HL-60/S4 treated with phorbol 12-myristate 13-acetate at 8.2 ng/mL for 4 days and 3 days (cell line): ENCODE data around the gene CEBPA.

Experiments used
- in situ Hi-C: fragments of 300-500 bp; cut with MboI; formaldehyde crosslinking; loops from 2 replicates; pipeline ENCODE4 v1.15.0; 2022; ENCODE audit warnings: low sequenced_read_pairs

Gene CEBPA

DNA sequence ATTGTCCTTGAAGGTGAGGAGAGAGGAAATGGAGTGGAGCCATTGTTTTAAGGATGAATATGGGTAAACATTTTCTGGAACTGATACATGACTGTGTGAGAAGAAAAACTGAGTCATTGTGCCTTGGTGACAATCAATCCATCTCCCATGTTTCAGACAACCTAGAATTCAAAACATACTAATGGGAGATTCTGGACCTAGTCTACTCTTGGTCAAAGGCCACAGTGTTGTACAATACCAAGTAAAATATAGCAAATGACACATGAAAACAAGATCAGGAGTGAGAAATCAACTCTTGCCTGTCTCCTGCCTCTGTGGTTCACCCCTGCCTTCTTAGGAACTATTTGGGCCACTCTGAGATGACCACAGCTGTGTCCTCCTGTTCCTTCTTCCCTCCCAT is 13.1 kb downstream of the CEBPA start:
- in situ Hi-C loops, result no loop called here

DNA sequence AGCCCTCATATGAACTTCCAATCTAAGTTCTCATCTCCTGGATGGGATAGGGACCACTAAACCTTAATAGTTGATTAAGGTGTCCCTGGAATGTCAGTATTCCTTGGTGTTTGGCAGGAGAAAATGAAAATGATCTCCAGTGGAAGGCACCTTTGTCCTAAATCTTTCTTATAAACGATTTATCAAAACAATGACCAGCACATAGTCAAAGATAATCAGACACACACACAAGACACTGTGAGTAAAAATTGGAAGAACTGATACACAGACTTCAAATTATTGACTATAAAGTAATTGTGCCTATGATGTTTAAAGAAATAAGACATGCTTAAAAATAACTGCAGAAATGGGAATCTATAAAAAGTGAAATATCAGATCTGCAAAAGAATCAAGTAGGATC is 13.7 kb downstream of the CEBPA start:
- in situ Hi-C loops, result no loop called here

DNA sequence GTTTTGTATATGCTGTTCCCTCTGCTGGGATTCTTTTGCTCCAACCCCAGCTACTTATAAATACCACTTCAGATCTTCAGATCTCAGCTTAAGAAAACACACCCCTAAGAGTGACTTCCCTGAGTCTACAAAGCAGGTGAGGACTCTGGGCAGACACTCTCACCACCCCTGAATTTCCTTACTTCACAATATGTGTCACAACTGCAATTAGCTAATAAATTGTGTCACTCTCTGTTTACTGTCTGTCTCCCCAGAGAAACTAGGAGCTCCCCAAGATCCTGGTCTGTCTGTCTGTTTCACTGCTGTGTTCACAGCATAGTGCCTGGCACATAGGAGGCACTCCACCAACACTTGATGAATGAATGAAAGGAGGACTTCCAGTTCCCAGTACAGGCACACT is 14.4 kb downstream of the CEBPA start:
- in situ Hi-C loops, result no loop called here

DNA sequence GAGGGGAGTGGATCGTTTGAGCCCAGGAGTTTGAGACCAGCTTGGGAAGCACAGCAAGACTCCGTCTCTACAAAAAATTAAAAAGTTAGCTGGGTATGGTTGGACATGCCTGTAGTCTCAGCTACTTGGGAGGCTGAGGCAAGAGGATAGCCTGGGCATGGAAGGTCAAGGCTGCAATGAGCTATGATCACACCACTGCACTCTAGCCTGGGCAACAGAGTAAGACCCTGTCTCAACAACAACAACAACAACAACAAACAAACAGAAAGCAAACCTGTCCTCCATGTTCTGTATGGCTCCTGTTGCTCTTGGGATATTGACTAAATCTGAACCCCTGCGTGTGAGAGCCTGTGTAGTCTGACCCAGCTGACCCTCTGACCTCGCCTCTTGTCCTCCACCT is 14.9 kb downstream of the CEBPA start:
- in situ Hi-C loops, result no loop called here

DNA sequence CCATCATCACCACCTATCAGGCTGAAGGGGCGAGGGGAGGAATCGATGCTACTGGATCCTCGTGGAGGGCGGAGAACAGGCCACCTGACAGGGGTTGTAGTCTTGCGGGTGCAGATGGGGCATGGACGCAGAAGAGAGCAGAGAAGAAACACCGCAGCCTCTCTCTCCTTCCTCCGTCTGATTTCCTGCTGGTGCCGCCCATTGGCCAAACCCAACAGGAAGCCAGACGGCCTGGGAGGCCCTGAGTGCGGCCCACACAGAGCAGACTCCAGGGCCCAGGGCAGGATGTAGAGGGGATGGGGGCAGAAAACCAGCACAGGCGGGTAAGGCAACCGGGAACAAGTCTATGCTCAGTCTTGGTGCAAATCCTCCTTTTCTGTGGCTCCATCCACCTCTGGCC is 15.4 kb downstream of the CEBPA start:
- in situ Hi-C loops, result no loop called here

DNA sequence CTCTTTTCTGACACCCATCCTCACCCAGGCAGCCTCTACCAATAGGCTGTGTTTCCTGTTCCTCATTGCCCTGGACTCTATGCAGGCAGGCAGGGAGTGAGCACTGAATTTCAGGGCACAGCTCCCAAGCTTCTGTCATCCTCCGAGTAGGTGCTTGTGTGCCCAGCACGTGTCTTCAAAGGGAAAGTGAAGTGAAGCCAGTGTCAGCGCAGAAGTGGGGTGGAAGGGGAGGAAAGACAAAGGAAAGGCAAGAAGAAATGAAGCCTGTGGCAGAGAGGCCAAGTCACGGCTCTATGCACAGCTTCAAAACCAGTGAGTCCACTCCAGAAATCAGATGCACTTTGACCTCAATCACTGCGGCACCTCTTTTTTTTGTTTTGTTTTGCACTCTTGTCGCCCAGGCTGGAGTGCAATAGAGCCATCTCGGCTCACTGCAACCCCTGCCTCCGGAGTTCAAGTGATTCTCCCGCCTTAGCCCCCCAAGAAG is 16.9 kb downstream of the CEBPA start:
- in situ Hi-C loops, result no loop called here

DNA sequence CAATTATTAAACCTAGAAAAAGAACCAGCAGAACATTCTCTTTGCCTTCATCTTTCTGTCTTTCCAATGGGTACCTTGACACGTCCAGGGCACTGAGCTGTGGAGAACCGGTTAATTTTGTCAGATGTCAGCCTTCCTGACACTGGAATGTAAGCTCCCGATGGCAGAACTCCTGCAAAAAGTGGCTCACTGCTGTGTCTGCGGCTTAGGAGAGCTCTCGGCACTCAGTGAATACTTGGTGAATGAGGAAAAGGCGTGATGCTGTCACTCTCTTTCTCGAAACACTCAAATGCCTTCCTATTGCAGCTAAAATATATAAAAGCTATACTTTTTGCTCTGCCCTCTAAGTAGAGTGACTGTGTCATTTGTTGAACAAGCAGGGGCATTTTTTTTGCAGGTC is 17.6 kb downstream of the CEBPA start:
- in situ Hi-C loops, result no loop called here

DNA sequence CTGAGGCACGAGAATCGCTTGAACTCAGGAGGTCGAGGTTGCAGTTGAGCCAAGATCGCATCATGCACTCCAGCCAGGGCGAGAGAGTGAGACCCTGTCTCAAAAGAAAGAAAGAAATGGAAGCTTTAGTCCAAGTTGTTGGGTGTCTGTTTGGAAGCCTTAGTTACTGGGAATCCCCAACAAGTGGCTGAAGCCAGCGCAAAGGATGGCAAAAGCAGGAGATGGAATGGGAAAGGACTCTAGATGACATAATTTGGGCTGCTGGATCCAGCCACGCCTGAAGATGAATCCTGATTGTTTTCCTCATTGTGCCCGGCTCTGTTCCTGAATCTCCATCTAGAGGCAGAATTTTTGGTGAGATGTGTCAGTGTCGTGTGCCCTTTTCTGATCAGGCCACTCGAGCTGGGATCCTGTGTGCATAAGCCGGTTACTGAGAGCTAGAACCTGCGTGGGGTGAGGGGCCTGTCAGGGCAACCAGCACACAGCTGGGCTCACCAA is 18.1 kb downstream of the CEBPA start:
- in situ Hi-C loops, result no loop called here

- in situ Hi-C loops, result no loop called here
These were observed 18.7 kb downstream of the CEBPA start for GRCh38 chr19:33283589-33283988.

DNA sequence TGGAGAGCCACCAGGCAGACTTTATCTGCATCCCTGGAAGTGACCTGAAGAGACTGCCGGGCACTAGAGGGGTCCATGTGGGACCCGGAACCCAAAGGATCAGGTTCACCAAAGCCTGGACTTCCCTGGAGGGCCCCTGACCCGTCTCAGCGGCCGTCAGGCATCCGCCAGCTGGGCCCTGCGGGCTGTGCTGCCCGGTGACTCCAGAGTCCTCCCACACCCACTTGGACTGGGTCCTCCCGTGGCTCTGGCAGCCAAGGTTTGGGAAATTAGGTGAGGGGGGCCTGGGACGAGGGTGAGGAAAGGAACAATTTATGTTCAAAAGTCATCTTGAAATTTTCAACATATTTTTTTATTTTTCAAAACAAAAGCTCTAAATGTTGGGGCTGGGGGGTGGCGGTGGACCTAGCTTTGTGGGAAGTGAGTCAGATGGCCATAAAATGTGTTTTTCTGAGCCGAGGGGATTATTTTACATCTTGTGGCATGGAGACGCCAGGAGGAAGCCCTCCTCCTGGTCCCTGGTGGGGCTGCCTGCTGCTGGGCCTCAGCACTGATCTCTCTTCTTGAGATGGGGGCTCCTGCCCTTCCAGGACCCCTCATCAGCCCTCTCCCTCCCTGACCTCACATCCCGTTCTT is 20.2 kb downstream of the CEBPA start:
- in situ Hi-C loops, result no loop called here

DNA sequence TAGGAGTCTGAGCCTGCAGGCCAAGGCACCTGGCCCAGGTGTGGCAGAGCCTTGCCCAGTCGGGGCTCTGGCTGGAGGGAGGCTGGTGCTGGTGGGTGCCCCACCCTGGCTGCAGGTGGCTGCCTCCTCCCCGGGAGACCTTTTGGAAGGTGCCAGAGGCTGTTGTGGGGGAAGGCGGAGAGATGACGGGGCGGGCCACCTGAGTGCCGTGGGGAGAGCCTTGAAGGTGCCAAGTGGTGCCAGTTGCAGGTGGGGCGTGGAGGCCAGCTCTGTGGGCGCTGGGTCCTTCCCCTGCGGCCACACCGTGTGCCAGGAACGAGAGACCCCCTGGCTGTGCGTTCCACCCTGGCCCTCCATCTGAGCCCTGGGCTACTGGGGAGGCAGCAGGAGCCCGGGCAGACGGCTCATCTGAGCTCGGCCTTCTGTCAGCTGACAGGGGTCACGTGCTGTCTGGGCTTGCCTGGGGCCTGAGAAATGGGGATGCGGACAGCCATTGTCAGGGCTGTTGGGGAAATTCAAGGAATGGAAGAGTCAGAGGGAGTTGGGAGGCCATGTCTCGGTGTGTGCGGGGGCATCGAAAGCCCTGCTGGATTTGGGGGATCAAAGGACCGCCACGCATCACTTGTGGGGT is 20.9 kb downstream of the CEBPA start:
- in situ Hi-C loops, result no loop called here

- in situ Hi-C loops, result no loop called here
These were observed 21.9 kb downstream of the CEBPA start for GRCh38 chr19:33280351-33280921.

- in situ Hi-C loops, result no loop called here
These were observed 22.6 kb downstream of the CEBPA start for GRCh38 chr19:33279430-33280350.

DNA sequence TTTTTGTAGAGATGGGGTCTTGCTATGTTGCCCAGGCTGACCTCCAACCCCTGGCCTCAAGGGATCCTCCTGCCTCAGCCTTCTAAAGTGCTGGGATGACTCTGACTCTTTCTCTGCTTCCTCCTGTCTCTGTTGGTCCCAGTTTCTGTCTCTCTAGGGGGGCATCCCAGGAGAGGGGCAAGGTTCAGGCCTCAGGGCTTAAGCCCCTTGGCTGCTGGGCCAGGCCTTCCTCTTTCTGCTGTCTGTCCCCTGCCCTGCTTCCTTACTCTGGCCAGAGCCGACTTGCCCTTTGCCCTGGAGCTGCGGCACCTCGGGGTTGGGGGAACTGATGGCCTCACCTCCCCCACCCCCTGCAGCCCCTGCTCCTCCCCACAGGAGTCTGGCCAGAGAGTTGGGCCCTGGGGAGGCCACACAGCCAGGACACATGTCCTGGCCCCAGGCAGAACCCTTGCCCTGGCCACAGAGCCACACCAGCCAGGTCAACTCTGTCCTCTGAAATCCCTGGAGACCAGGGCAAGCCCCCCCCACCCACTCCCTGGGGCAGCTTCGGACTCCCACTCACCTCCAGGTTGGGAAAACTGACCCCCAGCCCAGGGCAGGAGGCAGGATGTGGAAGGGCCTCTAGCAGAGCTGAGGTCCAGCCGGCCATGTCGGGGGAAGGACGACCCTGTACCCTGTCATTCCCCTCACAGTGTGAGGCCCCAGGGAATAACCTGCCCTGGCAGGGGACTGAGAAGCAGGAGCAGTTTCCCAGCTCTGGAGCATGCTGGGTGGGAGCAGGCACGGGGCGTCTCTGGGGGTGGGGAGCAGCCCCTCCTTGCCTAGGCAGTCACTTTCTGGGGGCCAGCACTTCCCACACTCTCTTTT is 23.7 kb downstream of the CEBPA start:
- in situ Hi-C loops, result no loop called here

DNA sequence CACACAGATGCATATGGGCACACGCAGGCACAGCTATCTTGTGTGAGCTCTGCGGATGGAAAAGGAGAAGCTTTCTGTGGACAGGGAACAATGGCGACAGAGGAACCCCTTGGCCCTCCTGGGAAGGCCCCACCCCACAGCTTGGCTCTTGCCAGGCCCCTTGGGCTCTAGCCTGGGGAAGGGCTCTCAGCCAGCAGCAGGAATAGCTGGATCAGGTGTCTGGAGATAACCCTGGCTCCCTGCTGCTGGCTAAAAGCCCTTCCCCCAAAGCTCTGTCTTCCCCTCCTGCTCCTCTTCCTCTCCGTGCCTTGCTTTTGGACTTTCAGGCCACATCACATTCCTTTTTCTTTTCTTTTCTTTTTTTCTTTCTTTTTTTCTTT is 24.3 kb downstream of the CEBPA start:
- in situ Hi-C loops, result no loop called here

GRCh38 chr19:33277434-33277833 is 24.9 kb downstream of the CEBPA start:
- in situ Hi-C loops, result no loop called here

- in situ Hi-C loops, result no loop called here
These were observed 26.3 kb downstream of the CEBPA start for GRCh38 chr19:33275933-33276619.

DNA sequence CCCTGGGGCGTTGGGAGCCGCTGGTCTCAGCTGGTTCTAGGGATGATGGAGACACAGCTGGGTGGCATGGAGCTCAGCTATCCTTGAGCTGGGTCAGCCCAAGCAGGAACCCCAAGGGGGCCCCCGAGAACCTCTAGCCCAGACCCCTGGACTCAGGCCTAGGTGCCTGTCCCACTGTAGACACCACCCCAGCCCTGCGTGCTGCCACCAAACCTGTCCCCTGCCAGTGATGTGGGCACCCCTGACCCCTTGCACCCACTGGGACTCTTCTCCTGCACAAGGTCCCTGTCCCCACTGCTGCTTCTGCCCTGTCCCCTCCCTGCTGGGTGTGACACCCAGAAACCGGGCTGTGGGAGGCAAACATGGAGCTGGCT is 26.8 kb downstream of the CEBPA start:
- in situ Hi-C loops, result no loop called here

DNA sequence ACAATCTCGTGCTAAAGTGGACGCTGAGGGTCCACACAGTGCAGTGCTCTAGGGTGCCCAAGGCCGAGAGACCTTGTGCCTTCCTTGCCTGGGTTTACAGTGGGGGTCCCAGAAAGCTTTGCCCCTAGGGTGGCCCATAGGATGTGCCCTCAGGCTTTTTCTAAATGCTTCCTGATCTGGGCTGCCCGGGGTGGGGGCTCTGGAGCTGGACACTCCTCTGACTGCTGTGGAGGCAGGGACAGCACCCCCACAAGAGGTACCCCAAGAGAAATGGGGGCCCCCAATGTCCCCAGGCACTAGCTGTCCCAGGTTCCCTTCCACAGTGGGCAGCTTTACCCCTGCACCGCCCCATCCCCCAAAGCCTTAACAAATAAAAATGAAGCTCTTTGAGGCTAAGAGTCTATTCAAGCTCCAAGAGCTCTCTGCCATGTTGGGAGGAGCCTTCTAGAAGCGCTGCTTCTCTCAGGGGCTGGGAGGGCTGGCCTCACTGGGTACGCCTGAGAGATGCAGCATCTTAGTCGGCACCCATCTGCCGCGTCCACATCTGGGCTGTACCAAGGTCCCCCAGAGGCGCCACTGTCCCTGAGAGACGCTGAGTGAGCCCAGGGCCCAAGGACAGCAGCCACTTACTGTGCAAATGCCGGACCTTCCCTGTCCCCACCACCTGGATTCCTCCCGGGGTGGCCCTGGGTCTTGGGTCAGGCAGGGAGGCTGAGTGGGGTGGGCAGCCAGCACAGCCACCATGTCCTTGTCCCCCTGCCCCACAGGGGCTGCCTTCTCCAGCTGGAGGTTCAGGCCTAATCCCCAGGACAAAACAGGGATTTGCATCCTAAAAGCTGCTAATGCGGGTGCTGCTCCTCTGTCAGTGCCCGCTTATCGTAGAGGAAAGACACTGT is 27.4 kb downstream of the CEBPA start:
- in situ Hi-C loops, result no loop called here
